ENCODE measurements around the gene PKLR.

The PKLR gene

DNA sequence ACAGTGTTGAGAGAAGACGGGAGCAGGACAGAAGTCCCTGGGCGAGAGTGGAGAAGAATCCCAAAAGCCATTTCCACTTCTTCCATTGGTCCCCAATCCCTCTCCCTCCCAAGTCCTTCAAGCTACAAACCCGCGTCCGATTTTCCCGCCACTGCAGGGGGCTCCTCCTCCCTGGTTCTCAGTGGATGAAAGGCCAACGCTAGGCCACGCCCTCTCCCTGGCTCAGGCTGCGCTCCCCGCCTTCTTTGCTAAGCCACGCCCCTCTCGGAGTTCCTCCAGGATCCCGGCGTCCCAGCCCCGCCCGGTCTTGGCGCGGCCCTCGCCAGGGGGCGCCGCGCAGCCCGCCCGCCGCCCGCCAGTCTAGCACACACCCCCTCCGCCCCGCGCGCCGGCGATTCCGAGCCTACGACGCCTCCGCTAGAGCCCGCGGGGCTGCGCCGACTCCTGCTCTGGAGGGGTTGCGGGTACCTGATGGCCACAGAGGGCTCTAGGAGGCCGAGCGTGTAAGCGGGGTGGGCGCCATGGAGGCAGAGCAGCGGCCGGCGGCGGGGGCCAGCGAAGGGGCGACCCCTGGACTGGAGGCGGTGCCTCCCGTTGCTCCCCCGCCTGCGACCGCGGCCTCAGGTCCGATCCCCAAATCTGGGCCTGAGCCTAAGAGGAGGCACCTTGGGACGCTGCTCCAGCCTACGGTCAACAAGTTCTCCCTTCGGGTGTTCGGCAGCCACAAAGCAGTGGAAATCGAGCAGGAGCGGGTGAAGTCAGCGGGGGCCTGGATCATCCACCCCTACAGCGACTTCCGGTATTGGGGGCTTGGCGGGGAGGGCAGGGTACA is 24.0 kb downstream of the PKLR start, which contains the start of gene HCN3:
Gene HCN3 (plus strand): TSS at position 394 of the 832 bp plus-strand sequence. CDS start 128 bp downstream, at position 522.
- Histone ChIP-seq H3K27ac (no peak within 1 kb of the TSS), H3K27me3 (no peaks in the 10 kb centered on the region), H4K20me1 (peaks cover 19% of the 10 kb centered on the region), H3K4me2 (peak within 1 kb of the TSS; percentile 100), H3K9ac (peak within 1 kb of the TSS; percentile 73; the same call in 1 of the 2 replicates), H3K36me3 (no peaks in the 10 kb centered on the region), H3K4me1 (peaks cover 34% of the 10 kb centered on the region), H3K9me3 (no peaks in the 10 kb centered on the region), H3K4me3 (peak within 1 kb of the TSS; percentile 79)
- TF ChIP-seq Cebpa-rat (IDR thresholded peaks at IDR 0.05), result no peak

DNA sequence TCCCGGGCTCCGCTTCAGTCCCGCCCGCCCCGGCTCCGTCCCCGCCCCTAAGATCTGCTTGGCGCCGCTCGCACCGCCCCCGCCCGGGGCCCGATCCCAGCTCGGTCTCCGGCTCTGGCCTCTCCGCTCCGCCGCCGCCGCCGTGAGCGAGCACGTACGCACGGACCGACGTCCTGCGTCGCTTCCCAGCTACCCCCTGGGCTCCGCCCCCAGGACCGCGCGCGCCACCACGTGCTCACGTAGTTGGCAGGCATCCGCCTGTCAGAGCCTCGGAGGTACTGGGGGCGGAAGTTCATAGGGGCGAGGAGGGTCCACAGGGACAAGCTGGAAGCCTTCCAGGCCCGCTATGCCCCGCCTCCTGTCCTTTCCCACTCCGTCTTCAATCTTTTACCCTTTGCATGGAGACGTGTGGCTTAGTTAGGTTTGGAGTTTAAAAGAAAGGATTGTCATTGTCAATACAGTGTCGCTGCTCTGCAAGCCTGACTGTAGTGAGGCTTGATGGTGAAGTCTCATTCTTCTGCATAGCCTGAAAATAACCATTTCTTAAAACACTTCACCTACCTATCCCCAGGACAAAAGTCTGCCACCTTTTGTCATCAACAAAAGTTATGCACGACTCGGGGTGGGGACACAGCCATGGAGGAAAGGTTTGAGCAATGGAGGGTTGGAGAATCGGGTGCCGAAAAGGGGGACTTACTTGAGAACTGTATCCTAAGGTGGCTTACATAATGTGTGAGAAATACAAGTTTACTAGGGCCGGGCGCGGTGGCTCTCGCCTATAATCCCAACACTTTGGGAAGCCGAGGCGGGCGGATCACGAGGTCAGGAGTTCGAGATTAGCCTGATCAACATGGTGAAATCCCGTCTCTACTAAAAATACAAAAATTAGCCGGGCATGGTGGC is 27.6 kb downstream of the PKLR start, which contains the start of gene CLK2:
Gene CLK2 (minus strand): TSS at position 162 of the 903 bp plus-strand sequence. CDS start 2,527 bp downstream, outside the sequence.
- Histone ChIP-seq H3K4me3 (peak within 1 kb of the TSS; percentile 80), H3K36me3 (peaks cover 33% of the 10 kb centered on the region), H3K27ac (peak within 1 kb of the TSS; percentile 88), H3K27me3 (no peaks in the 10 kb centered on the region), H4K20me1 (peaks cover 43% of the 10 kb centered on the region), H3K4me2 (peak within 1 kb of the TSS; percentile 86), H3K9me3 (no peaks in the 10 kb centered on the region), H3K9ac (peak within 1 kb of the TSS; percentile 91), H3K4me1 (peaks cover 40% of the 10 kb centered on the region)
- TF ChIP-seq Cebpa-rat (IDR thresholded peaks at IDR 0.05), result no peak

DNA sequence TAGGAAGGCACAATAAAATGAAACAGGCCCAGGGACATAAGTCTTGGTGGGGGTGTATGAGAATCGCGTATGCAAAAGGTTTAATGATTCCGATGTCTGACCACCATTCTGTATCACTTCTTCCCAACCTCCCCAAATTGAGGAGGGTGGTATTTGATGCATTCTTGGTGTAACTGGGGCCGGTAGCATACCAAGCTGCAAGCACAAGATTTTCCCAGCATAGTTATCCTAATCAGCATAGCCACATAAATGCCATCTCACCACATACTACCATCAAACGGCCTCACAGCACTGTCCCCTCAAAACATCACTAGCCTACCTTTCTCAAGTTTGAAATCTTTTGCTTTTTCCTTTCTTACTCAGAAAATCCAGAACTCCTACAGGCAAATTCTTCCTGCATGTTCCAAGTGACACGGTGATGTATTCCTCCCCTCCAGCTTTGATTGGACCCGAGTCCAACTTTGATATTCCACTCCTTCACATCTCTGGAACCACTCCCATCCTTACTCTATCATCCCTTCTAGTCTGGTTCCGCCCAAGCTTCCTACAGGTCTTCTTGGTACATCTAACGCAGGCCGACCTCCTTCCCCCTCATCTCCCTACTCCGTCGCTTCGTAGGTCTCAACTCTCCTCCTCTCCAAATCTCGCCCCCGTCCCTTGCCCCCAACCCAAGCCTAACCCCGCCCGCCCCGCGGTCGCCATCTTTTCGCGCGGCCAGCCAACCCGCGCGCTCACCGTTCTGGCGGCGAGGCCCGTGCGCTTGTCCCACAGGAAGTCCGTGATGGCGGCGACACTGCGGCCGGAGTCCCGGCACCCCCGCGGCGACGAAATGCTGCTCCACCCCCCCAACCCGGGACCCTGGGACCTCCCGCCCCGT is 28.5 kb downstream of the PKLR start:
- H3K4me2 ChIP-seq, result peak overlapping the region; percentile 86
- peaks cover 31% of the 10 kb centered on the region for H3K4me1 ChIP-seq
- H3K27me3 ChIP-seq, result no peaks in the 10 kb centered on the region
- H3K9ac ChIP-seq, result peak overlapping the region; percentile 91
- peak overlapping the region; percentile 88 for H3K27ac ChIP-seq
- peak overlapping the region; percentile 80 for H3K4me3 ChIP-seq
- peaks cover 42% of the 10 kb centered on the region for H3K36me3 ChIP-seq
- TF ChIP-seq Cebpa-rat (IDR thresholded peaks at IDR 0.05), result no peak
- H4K20me1 ChIP-seq, result peaks cover 47% of the 10 kb centered on the region
- no peaks in the 10 kb centered on the region for H3K9me3 ChIP-seq

DNA sequence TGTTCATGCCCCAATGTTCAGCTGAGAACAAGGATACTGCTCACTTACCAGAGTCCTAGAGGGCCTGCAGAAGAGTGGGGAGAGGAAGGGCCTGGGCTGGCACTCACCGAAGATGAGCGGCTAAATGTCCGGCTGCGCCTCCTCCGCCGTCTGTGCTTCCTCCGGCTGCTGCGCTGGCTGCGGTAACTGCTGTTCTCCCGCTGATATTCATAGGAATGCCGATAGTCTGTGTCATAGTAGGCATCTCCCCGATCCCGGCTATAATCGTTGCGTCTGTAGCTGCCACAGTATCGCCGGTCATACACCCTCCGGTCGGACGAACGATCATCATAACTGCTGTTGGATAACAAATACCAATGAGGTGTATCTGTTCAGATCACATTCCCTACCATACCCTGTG is 31.9 kb downstream of the PKLR start:
- H4K20me1 ChIP-seq, result peaks cover 50% of the 10 kb centered on the region
- H3K4me2 ChIP-seq, result no peak overlapping the region
- no peak for TF ChIP-seq Cebpa-rat (IDR thresholded peaks at IDR 0.05)
- peaks cover 20% of the 10 kb centered on the region for H3K4me1 ChIP-seq
- no peaks in the 10 kb centered on the region for H3K27me3 ChIP-seq
- H3K9me3 ChIP-seq, result no peaks in the 10 kb centered on the region
- H3K4me3 ChIP-seq, result no peak overlapping the region
- no peak overlapping the region for H3K27ac ChIP-seq
- H3K36me3 ChIP-seq, result peaks cover 75% of the 10 kb centered on the region
- H3K9ac ChIP-seq, result no peak overlapping the region

DNA sequence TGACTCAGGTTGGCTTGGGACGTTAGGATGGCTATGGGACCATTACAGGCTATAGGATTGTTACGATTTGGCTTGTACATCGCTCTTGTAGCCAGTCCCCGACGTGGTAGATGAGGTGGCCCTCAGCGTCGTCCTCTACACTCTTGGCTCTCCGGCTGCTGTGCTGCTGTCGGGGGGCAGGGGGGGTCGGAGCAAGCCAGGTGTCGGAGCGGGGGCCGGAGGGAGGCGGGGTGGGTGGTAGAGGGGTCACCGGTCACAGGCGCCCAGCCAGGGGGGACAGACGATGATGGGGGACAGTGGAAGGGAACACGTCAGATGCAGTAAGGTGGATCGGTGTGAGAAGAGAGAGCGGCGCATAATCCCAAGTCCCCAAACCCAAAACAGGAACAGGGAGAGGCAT is 32.6 kb downstream of the PKLR start:
- H3K9ac ChIP-seq, result no peak overlapping the region
- no peak overlapping the region for H3K27ac ChIP-seq
- TF ChIP-seq Cebpa-rat (IDR thresholded peaks at IDR 0.05), result no peak
- H3K36me3 ChIP-seq, result peaks cover 82% of the 10 kb centered on the region
- H3K27me3 ChIP-seq, result no peaks in the 10 kb centered on the region
- H3K9me3 ChIP-seq, result no peaks in the 10 kb centered on the region
- H3K4me2 ChIP-seq, result no peak overlapping the region
- H3K4me3 ChIP-seq, result no peak overlapping the region
- H4K20me1 ChIP-seq, result peaks cover 50% of the 10 kb centered on the region
- H3K4me1 ChIP-seq, result peaks cover 12% of the 10 kb centered on the region

DNA sequence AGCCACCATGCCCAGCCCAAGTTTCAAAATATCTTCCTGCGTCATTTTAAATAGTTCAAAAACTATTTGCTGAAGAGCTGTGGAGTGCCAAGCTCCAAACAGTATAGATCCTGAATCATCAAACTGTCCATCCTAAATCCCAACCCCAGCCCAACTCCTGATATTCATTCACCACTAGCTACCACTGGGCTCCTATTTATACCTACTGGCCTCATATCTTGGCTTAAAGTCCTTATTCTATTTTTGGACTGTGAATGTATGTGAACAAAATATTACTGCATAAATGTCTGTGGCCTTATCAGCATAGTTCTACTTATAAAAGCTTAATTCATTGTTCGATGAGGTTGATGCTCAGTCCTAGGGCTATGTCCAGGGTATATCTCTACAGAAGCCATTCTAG is 33.9 kb downstream of the PKLR start:
- no peak overlapping the region for H3K27ac ChIP-seq
- no peaks in the 10 kb centered on the region for H3K27me3 ChIP-seq
- H3K9ac ChIP-seq, result no peak overlapping the region
- peaks cover 93% of the 10 kb centered on the region for H3K36me3 ChIP-seq
- H3K4me1 ChIP-seq, result peaks cover 16% of the 10 kb centered on the region
- no peaks in the 10 kb centered on the region for H3K9me3 ChIP-seq
- no peak for TF ChIP-seq Cebpa-rat (IDR thresholded peaks at IDR 0.05)
- H4K20me1 ChIP-seq, result peaks cover 45% of the 10 kb centered on the region
- no peak overlapping the region for H3K4me2 ChIP-seq
- H3K4me3 ChIP-seq, result no peak overlapping the region

DNA sequence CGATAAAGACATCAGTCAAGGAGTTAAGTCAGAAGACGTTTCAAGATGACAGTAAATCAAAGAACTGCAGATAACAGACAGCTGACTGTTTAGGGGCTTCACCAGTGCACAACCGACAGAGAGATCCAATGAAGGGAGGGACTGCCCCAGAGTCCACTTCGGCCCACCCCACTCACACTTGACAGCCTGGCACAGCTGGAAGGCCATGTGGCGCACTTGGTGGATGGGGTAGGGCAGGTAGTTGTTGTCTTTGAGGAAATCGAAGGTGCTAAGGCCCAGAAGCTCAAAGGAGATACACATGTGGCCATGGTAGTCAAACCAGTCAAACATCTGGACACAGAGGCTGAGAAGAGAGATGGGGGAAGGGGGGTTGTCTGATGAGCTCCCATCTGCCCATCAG is 34.7 kb downstream of the PKLR start:
- H3K36me3 ChIP-seq, result peaks cover 89% of the 10 kb centered on the region
- no peak overlapping the region for H3K4me2 ChIP-seq
- H3K4me1 ChIP-seq, result peaks cover 8% of the 10 kb centered on the region
- no peak overlapping the region for H3K9ac ChIP-seq
- no peaks in the 10 kb centered on the region for H3K27me3 ChIP-seq
- H4K20me1 ChIP-seq, result peaks cover 41% of the 10 kb centered on the region
- H3K9me3 ChIP-seq, result no peaks in the 10 kb centered on the region
- no peak overlapping the region for H3K4me3 ChIP-seq
- no peak for TF ChIP-seq Cebpa-rat (IDR thresholded peaks at IDR 0.05)
- H3K27ac ChIP-seq, result no peak overlapping the region

DNA sequence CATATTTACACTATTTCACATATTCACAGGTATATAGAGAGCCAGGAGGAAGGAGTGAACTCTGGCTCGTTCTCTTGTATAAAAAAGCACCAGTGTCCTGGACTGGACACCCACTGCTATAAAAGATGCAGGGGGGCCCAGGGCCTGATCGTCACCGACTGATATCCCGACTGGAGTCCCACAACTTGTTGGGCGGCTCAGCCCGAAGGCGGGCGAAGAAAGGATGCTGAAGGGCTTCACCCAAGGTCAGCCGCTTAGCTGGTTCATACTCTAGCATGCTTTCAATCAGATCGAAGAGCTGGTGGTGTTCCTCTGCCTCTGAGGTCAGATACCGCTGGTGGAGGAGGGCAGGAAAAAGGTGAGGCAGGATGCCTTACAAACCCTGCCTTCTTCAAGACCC is 38.2 kb downstream of the PKLR start:
- no peak overlapping the region for H3K4me2 ChIP-seq
- no peak overlapping the region for H3K4me3 ChIP-seq
- H4K20me1 ChIP-seq, result peaks cover 25% of the 10 kb centered on the region
- H3K9me3 ChIP-seq, result no peaks in the 10 kb centered on the region
- H3K36me3 ChIP-seq, result peaks cover 81% of the 10 kb centered on the region
- no peak overlapping the region for H3K9ac ChIP-seq
- H3K27ac ChIP-seq, result no peak overlapping the region
- no peaks in the 10 kb centered on the region for H3K27me3 ChIP-seq
- peaks cover 24% of the 10 kb centered on the region for H3K4me1 ChIP-seq
- no peak for TF ChIP-seq Cebpa-rat (IDR thresholded peaks at IDR 0.05)
